ENCODE data around the gene DSTYK. TPM values are rescaled to one million over a fixed set of nuclear protein-coding genes. Genes with fewer than 3 reads are reported as not detected.
A peak's percentile ranks its signal among the peaks of the same experiment; 100 is the strongest.

Gene DSTYK
- total RNA-seq, 1 experiment from 2014 or later, result 11.3 TPM

DNA sequence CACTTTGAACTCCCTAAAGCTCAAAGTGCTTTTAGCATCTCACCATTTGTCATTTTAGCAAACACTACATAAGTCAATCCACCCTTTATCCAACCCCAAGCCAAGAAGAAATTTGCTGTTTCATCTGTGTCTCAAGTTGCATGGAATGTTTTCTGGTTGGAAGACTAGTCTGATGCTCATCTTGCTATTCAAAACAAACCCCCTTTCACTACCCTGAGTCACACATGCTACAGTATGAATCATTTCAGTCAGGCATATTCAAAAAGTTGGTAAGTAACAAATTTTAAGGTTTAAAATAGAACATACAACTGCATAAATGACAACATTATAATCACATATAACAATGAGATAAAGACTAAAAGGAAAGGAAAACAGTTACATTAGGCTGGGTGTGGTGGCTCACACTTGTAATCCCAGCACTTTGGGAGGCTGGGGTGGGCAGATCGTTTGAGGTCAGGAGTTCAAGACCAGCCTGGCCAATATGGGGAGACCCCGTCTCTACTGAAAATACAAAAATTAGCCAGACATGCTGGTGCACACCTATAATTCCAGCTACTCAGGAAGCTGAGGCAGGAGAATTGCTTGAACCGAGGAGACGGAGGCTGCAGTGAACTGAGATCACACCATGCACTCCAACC is 38.7 kb downstream of the DSTYK start:
- Histone ChIP-seq H3K27ac (ENCODE audit: low read length) (no peak overlapping the region), H3K9me3 (ENCODE audit: control insufficient read depth, insufficient read depth, low read depth, low read length) (no peaks in the 10 kb centered on the region), H3K4me3 (ENCODE audit: low read depth in 2 of 2, low read length in 2 of 2) (no peak overlapping the region), H3K4me1 (ENCODE audit: control insufficient read depth, insufficient read depth, low read length) (peaks cover 10% of the 10 kb centered on the region), H3K36me3 (ENCODE audit: control insufficient read depth, insufficient read depth, low read length) (no peaks in the 10 kb centered on the region), H3K27me3 (ENCODE audit: control insufficient read depth, insufficient read depth, low read length) (no peaks in the 10 kb centered on the region)
- intact Hi-C loops (cut with micrococcal nuclease; ENCODE audit: unreplicated experiment) (no loop called here), in situ Hi-C loops (cut with HindIII; ENCODE audit: low pct_unique_long_range_greater_than_20kb, low sequenced_read_pairs) (no loop called here)
- BruUV-seq (replicated peaks), result no TSS peak
- no peak for TF ChIP-seq SIN3A (IDR thresholded peaks at IDR 0.05; ENCODE audit: borderline replicate concordance, insufficient read depth, low read depth, low read length)
- TF ChIP-seq, protein P1, sequence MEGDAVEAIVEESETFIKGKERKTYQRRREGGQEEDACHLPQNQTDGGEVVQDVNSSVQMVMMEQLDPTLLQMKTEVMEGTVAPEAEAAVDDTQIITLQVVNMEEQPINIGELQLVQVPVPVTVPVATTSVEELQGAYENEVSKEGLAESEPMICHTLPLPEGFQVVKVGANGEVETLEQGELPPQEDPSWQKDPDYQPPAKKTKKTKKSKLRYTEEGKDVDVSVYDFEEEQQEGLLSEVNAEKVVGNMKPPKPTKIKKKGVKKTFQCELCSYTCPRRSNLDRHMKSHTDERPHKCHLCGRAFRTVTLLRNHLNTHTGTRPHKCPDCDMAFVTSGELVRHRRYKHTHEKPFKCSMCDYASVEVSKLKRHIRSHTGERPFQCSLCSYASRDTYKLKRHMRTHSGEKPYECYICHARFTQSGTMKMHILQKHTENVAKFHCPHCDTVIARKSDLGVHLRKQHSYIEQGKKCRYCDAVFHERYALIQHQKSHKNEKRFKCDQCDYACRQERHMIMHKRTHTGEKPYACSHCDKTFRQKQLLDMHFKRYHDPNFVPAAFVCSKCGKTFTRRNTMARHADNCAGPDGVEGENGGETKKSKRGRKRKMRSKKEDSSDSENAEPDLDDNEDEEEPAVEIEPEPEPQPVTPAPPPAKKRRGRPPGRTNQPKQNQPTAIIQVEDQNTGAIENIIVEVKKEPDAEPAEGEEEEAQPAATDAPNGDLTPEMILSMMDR (IDR thresholded peaks at IDR 0.05), result no peak
- TF ChIP-seq POLR2AphosphoS5 (IDR thresholded peaks at IDR 0.05; ENCODE audit: low read depth, low read length), result no peak
- TF ChIP-seq, protein P2, sequence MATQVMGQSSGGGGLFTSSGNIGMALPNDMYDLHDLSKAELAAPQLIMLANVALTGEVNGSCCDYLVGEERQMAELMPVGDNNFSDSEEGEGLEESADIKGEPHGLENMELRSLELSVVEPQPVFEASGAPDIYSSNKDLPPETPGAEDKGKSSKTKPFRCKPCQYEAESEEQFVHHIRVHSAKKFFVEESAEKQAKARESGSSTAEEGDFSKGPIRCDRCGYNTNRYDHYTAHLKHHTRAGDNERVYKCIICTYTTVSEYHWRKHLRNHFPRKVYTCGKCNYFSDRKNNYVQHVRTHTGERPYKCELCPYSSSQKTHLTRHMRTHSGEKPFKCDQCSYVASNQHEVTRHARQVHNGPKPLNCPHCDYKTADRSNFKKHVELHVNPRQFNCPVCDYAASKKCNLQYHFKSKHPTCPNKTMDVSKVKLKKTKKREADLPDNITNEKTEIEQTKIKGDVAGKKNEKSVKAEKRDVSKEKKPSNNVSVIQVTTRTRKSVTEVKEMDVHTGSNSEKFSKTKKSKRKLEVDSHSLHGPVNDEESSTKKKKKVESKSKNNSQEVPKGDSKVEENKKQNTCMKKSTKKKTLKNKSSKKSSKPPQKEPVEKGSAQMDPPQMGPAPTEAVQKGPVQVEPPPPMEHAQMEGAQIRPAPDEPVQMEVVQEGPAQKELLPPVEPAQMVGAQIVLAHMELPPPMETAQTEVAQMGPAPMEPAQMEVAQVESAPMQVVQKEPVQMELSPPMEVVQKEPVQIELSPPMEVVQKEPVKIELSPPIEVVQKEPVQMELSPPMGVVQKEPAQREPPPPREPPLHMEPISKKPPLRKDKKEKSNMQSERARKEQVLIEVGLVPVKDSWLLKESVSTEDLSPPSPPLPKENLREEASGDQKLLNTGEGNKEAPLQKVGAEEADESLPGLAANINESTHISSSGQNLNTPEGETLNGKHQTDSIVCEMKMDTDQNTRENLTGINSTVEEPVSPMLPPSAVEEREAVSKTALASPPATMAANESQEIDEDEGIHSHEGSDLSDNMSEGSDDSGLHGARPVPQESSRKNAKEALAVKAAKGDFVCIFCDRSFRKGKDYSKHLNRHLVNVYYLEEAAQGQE (IDR thresholded peaks at IDR 0.05; ENCODE audit: insufficient read depth in 1 of 2, low read depth in 2 of 2, low read length in 1 of 2), result no peak
- TF ChIP-seq TCF7L2 (IDR thresholded peaks at IDR 0.05; ENCODE audit: low read depth, low read length), result no peak
- DNase-seq (ENCODE audit: low read depth, low spot score) (peak; percentile 64), ATAC-seq (peak; percentile 47; the same call in 1 of the 2 replicates)
- POLR2A ChIA-PET, result interaction anchor here (0.7 kb wide), 1 partner anchor 55 kb away, joined by 11 read pairs; the partner anchor contains the start of gene TMCC2
- CTCF ChIA-PET, result interaction anchor here (0.6 to 0.7 kb wide), 3 partner anchors 11 to 288 kb away, joined by 3 to 5 read pairs (median 4); no protein-coding TSS in a partner anchor

DNA sequence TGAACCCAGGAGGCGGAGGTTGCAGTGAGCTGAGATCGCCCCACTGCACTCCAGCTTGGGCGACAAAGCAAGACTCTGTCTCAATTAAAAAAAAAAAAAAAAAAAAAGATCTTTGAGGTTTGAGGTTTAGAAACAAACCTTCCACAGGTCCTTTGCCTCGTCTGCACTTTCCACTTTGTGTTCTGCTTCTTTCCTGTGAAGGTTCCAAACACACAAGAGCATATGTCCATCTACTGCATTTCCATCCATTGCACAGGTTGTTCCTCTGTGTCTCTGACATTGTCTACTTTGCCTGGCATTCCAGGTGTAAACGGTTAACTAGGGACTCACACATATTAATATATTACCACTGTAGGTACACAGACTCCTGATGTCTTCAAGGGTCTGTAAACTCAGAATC is 40.1 kb downstream of the DSTYK start:
- CTCF ChIA-PET, result interaction anchor here (0.7 kb wide), 1 partner anchor 562 kb away, joined by 5 read pairs; no protein-coding TSS in a partner anchor
- BruUV-seq (replicated peaks), result no TSS peak

More for the DNA sequence above, 40.1 kb downstream of the DSTYK start:
- POLR2A ChIA-PET, result interaction anchor here (0.6 kb wide), 1 partner anchor 939 kb away, joined by 6 read pairs; no protein-coding TSS in a partner anchor
- Histone ChIP-seq H3K4me1 (ENCODE audit: control insufficient read depth, insufficient read depth, low read length) (peaks cover 10% of the 10 kb centered on the region), H3K4me3 (ENCODE audit: low read depth in 2 of 2, low read length in 2 of 2) (no peak overlapping the region), H3K36me3 (ENCODE audit: control insufficient read depth, insufficient read depth, low read length) (no peaks in the 10 kb centered on the region), H3K9me3 (ENCODE audit: control insufficient read depth, insufficient read depth, low read depth, low read length) (no peaks in the 10 kb centered on the region), H3K27me3 (ENCODE audit: control insufficient read depth, insufficient read depth, low read length) (no peaks in the 10 kb centered on the region), H3K27ac (ENCODE audit: low read length) (no peak overlapping the region)
- intact Hi-C loops (cut with micrococcal nuclease; ENCODE audit: unreplicated experiment), result no loop called here
- ATAC-seq (no peak), DNase-seq (ENCODE audit: low read depth, low spot score) (no peak)
- TF ChIP-seq POLR2AphosphoS5 (IDR thresholded peaks at IDR 0.05; ENCODE audit: low read depth, low read length) (no peak), SIN3A (IDR thresholded peaks at IDR 0.05; ENCODE audit: borderline replicate concordance, insufficient read depth, low read depth, low read length) (no peak), TCF7L2 (IDR thresholded peaks at IDR 0.05; ENCODE audit: low read depth, low read length) (no peak)
- TF ChIP-seq, protein P2 (IDR thresholded peaks at IDR 0.05; ENCODE audit: insufficient read depth in 1 of 2, low read depth in 2 of 2, low read length in 1 of 2), result no peak
- TF ChIP-seq, protein P1 (IDR thresholded peaks at IDR 0.05), result no peak
- in situ Hi-C loops (cut with HindIII; ENCODE audit: low pct_unique_long_range_greater_than_20kb, low sequenced_read_pairs), result no loop called here
